IMR-90 (cell line): ENCODE measurements around the gene LSMEM2.

Experiments used
- BHLHE40 ChIP-seq: fragments of 150-350 bp; IDR thresholded peaks from 2 replicates; pipeline ENCODE4 v1.6.1; 2016; ENCODE audit warnings: mild to moderate bottlenecking, low read depth, low read length
- CEBPB ChIP-seq: IDR thresholded peaks from 2 replicates; pipeline ENCODE4 v1.6.1; 2012; ENCODE audit warnings: low read depth, low read length, improper control_type of control experiment
- CHD1 ChIP-seq: IDR thresholded peaks from 2 replicates; pipeline ENCODE4 v1.6.1; 2012; ENCODE audit warnings: low read depth, low read length, improper control_type of control experiment
- MAFK ChIP-seq: IDR thresholded peaks from 2 replicates; pipeline ENCODE4 v1.6.1; 2012; ENCODE audit warnings: low read depth, low read length, improper control_type of control experiment
- MXI1 ChIP-seq: IDR thresholded peaks from 2 replicates; pipeline ENCODE4 v1.6.1; 2012; ENCODE audit warnings: low read depth, mild to moderate bottlenecking, low read length, moderate library complexity, borderline replicate concordance
- NFE2L2 ChIP-seq: fragments of 150-350 bp; IDR thresholded peaks from 2 replicates; pipeline ENCODE4 v1.6.1; 2016; ENCODE audit warnings: low read depth, mild to moderate bottlenecking, low read length
- POLR2A ChIP-seq: IDR thresholded peaks from 2 replicates; pipeline ENCODE4 v1.6.1; 2012; ENCODE audit warnings: mild to moderate bottlenecking, low read depth, low read length
- RAD21 ChIP-seq: IDR thresholded peaks from 2 replicates; pipeline ENCODE4 v1.6.1; 2012; ENCODE audit warnings: low read length, improper control_type of control experiment
- RFX5 ChIP-seq: IDR thresholded peaks from 2 replicates; pipeline ENCODE4 v1.8.0; 2012; ENCODE audit warnings: low read depth, mild to moderate bottlenecking, low read length, moderate library complexity
- SMC3 ChIP-seq: fragments of 150-350 bp; IDR thresholded peaks from 2 replicates; pipeline ENCODE4 v1.6.1; 2016; ENCODE audit warnings: low read depth, mild to moderate bottlenecking, antibody characterized with exemption, low read length, moderate library complexity
- TF ChIP-seq, protein P1 (sequence below): conservative IDR thresholded peaks from 2 replicates; pipeline ENCODE4 v1.5.1; 2012; ENCODE audit warnings: mild to moderate bottlenecking, low read depth, low read length, improper control_type of control experiment
- TF ChIP-seq, protein P2 (sequence below): fragments of 150-350 bp; IDR thresholded peaks from 2 replicates; pipeline ENCODE4 v1.6.1; 2017; ENCODE audit warnings: mild to moderate bottlenecking, antibody characterized with exemption, low read length, low read depth

- TF ChIP-seq, protein P1, sequence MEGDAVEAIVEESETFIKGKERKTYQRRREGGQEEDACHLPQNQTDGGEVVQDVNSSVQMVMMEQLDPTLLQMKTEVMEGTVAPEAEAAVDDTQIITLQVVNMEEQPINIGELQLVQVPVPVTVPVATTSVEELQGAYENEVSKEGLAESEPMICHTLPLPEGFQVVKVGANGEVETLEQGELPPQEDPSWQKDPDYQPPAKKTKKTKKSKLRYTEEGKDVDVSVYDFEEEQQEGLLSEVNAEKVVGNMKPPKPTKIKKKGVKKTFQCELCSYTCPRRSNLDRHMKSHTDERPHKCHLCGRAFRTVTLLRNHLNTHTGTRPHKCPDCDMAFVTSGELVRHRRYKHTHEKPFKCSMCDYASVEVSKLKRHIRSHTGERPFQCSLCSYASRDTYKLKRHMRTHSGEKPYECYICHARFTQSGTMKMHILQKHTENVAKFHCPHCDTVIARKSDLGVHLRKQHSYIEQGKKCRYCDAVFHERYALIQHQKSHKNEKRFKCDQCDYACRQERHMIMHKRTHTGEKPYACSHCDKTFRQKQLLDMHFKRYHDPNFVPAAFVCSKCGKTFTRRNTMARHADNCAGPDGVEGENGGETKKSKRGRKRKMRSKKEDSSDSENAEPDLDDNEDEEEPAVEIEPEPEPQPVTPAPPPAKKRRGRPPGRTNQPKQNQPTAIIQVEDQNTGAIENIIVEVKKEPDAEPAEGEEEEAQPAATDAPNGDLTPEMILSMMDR, result no peak
- TF ChIP-seq POLR2A (no peak), MXI1 (peak; percentile 87; the same call in 1 of the 2 replicates), RFX5 (no peak), SMC3 (no peak), RAD21 (no peak), BHLHE40 (peak; percentile 22; the same call in 1 of the 2 replicates), CHD1 (no peak), NFE2L2 (no peak), CEBPB (no peak), MAFK (no peak)
- TF ChIP-seq, protein P2, sequence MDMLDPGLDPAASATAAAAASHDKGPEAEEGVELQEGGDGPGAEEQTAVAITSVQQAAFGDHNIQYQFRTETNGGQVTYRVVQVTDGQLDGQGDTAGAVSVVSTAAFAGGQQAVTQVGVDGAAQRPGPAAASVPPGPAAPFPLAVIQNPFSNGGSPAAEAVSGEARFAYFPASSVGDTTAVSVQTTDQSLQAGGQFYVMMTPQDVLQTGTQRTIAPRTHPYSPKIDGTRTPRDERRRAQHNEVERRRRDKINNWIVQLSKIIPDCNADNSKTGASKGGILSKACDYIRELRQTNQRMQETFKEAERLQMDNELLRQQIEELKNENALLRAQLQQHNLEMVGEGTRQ, result no peak
These were observed 40.9 kb upstream of the LSMEM2 start for GRCh38 chr3:50237754-50238548.
